Panc1 (cell line): Measurements from ENCODE around the gene ZNF35. TPM values are rescaled to one million over a fixed set of nuclear protein-coding genes. Genes with fewer than 3 reads are reported as not detected.
A peak's percentile ranks its signal among the peaks of the same experiment; 100 is the strongest.

ENCODE experiments used
- ATAC-seq: fragments of 200-7000 bp; cut with Tn5 transposase; 2 replicates; pipeline ENCODE4 v1.9.1; 2020; ENCODE audit warnings: mild to moderate bottlenecking, moderate library complexity
- BruUV-seq: library from RNA; stranded (reverse); fragments of 400-500 nt; replicated peaks from 2 replicates; lab custom pipeline; 2021; lab: Mats Ljungman, UMichigan
- CTCF ChIA-PET: fragments of 300-600 bp; sonication (Branson Sonifier 250); formaldehyde crosslinking; loops from one replicate; lab custom pipeline; 2022; ENCODE audit warnings: antibody characterized with exemption; lab: Charles Lee
- POLR2A ChIA-PET: fragments of 300-600 bp; sonication (Branson Sonifier 250); formaldehyde crosslinking; loops from one replicate; lab custom pipeline; 2022; ENCODE audit warnings: antibody characterized with exemption; lab: Charles Lee
- DNase-seq: peaks from one replicate; pipeline ENCODE4 v3.0.0-alpha.2; 2010; ENCODE audit warnings: low read depth, low spot score
- H3K27ac ChIP-seq: 2 replicates; pipeline ENCODE4 v1.5.1; 2011; ENCODE audit warnings: mild to moderate bottlenecking, low read length, inconsistent platforms
- H3K27me3 ChIP-seq: fragments of 200-500 bp; sonication (Bioruptor generic); 2 replicates; pipeline ENCODE4 v1.6.0; 2014; ENCODE audit warnings: low read length, inconsistent platforms; ENCODE audit not compliant: control insufficient read depth, insufficient read depth
- H3K36me3 ChIP-seq: fragments of 200-500 bp; sonication (Bioruptor generic); 2 replicates; pipeline ENCODE4 v1.5.1; 2014; ENCODE audit warnings: inconsistent platforms, mild to moderate bottlenecking, low read length, moderate library complexity; ENCODE audit not compliant: control insufficient read depth, insufficient read depth
- H3K4me1 ChIP-seq: 2 replicates; pipeline ENCODE4 v1.5.1; 2011; ENCODE audit warnings: inconsistent platforms, mild to moderate bottlenecking, low read length, moderate library complexity; ENCODE audit not compliant: control insufficient read depth, insufficient read depth
- H3K4me3 ChIP-seq, 2 experiments: 2 replicates each; pipeline ENCODE4 v1.5.1; 2011 to 2012; ENCODE audit warnings: low read depth in 2 of 2, low read length in 2 of 2, mild to moderate bottlenecking in 2 of 2, inconsistent platforms in 1 of 2, moderate library complexity in 1 of 2
- H3K9me3 ChIP-seq: fragments of 200-500 bp; sonication (Bioruptor generic); 2 replicates; pipeline ENCODE4 v1.5.1; 2014; ENCODE audit warnings: low read depth, mild to moderate bottlenecking, inconsistent platforms, low read length, moderate library complexity; ENCODE audit not compliant: control insufficient read depth, insufficient read depth
- CTCF ChIP-seq: fragments of 450-650 bp; IDR thresholded peaks from 2 replicates; pipeline ENCODE4 v1.5.1; 2017; ENCODE audit warnings: mild to moderate bottlenecking
- POLR2AphosphoS5 ChIP-seq: IDR thresholded peaks from 2 replicates; pipeline ENCODE4 v1.6.1; 2012; ENCODE audit warnings: mild to moderate bottlenecking, low read depth, low read length, moderate library complexity
- SIN3A ChIP-seq: IDR thresholded peaks from 2 replicates; pipeline ENCODE4 v1.6.1; 2012; ENCODE audit warnings: low read depth, mild to moderate bottlenecking, low read length, moderate library complexity, borderline replicate concordance; ENCODE audit not compliant: insufficient read depth
- TCF7L2 ChIP-seq: IDR thresholded peaks from 2 replicates; pipeline ENCODE4 v1.6.1; 2011; ENCODE audit warnings: mild to moderate bottlenecking, low read depth, low read length, inconsistent platforms
- in situ Hi-C: cut with HindIII; loops from 2 replicates; pipeline ENCODE4 v1.10.0; 2016; ENCODE audit warnings: low sequenced_read_pairs, low pct_unique_long_range_greater_than_20kb
- intact Hi-C: fragments of 100-400 bp; cut with micrococcal nuclease; formaldehyde crosslinking; loops from one replicate; pipeline ENCODE4 v1.10.0; 2022; ENCODE audit not compliant: unreplicated experiment
- total RNA-seq: library from RNA; stranded (reverse); gene quantifications from one replicate; pipeline ENCODE4 v1.2.1, GENCODE V29; 2021; ENCODE audit not compliant: unreplicated experiment
- TF ChIP-seq, protein P1 (sequence below), 2 experiments: IDR thresholded peaks; 2 replicates each; pipeline ENCODE4 v1.6.1; 2011 to 2012; ENCODE audit warnings: low read depth in 2 of 2, control low read depth in 1 of 2, low read length in 1 of 2, mild to moderate bottlenecking in 1 of 2, moderate library complexity in 1 of 2; ENCODE audit not compliant: insufficient read depth in 1 of 2

The ZNF35 gene
- total RNA-seq, 1 experiment from 2014 or later: 9.3 TPM

DNA sequence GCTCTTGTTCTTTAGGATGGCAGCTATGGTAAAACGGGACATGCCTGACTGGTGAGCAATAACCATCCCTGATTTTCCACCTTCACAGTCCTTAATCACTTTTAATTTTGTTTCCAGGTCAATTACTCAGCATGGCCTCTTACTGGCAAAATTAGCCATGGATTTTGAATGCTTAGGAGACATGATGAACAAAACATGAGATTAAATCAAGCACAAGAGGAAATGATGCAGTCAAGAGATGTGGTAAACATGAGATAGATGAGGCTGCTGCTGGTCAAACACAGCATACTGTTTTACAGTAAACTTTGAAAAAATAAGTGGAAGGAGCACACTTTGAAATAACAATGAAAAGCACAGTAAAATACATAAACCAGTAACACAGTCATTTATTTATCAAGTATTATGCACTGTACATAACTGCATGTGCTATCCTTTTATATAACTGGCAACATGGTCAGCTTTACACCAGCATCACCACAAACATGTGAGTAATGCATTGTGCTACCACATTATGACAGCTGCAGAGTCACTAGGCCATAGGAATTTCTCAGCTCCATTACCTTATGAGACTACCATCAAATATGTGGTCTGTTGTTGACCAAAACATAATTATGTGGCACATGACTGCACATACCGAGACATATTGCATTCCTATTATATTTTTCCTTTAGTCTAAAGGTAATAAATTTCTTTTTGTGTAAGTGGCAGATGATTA, 33.8 kb downstream of the ZNF35 start:
- ATAC-seq: no peak
- no peak for DNase-seq
- in situ Hi-C loops: no loop called here

DNA sequence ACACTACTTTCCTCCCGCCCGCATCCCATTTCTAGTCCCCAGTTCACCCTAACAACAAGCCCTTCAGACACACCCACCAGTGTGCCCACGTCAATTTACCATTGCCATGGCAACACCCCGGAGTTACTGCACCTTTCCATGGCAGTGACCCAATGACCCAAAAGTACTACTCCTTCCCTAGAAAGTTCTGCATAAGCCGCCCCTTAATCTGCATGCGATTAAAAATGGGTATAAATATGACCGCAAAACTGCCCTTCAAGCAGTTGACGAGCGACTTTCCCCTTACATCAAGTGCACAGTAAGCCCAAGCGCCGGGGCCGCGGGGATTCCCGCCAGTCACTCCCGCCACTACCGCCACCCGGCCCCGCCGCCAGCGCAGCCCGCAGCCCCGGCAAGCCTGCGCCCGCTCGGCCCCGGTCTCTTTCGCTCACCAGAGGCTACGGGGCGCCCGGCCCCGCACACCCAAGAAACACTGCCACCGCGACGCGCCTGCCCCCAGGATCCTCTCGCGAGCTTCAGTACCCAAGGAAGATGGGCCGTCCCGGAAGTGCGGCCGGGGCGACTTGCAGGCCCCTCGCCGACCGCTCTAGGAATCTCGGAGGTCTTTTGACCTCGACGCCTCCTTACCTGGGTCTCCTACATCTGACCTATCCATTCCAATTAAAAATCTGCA, 36.7 kb downstream of the ZNF35 start:
- BruUV-seq: no TSS peak
- ATAC-seq (no peak), DNase-seq (no peak)

More for the DNA sequence above, 33.8 kb downstream of the ZNF35 start:
- no peaks in the 10 kb centered on the region for H3K36me3 ChIP-seq
- no peak overlapping the region for H3K4me3 ChIP-seq
- no peaks in the 10 kb centered on the region for H3K4me1 ChIP-seq
- POLR2A ChIA-PET: no interaction called here
- peaks cover 4% of the 10 kb centered on the region; the same call in 1 of the 2 replicates for H3K9me3 ChIP-seq
- TF ChIP-seq CTCF (no peak), POLR2AphosphoS5 (no peak), SIN3A (no peak), TCF7L2 (no peak)
- TF ChIP-seq, protein P1, sequence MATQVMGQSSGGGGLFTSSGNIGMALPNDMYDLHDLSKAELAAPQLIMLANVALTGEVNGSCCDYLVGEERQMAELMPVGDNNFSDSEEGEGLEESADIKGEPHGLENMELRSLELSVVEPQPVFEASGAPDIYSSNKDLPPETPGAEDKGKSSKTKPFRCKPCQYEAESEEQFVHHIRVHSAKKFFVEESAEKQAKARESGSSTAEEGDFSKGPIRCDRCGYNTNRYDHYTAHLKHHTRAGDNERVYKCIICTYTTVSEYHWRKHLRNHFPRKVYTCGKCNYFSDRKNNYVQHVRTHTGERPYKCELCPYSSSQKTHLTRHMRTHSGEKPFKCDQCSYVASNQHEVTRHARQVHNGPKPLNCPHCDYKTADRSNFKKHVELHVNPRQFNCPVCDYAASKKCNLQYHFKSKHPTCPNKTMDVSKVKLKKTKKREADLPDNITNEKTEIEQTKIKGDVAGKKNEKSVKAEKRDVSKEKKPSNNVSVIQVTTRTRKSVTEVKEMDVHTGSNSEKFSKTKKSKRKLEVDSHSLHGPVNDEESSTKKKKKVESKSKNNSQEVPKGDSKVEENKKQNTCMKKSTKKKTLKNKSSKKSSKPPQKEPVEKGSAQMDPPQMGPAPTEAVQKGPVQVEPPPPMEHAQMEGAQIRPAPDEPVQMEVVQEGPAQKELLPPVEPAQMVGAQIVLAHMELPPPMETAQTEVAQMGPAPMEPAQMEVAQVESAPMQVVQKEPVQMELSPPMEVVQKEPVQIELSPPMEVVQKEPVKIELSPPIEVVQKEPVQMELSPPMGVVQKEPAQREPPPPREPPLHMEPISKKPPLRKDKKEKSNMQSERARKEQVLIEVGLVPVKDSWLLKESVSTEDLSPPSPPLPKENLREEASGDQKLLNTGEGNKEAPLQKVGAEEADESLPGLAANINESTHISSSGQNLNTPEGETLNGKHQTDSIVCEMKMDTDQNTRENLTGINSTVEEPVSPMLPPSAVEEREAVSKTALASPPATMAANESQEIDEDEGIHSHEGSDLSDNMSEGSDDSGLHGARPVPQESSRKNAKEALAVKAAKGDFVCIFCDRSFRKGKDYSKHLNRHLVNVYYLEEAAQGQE (IDR thresholded peaks at IDR 0.05; ENCODE audit: insufficient read depth in 1 of 2, low read depth in 2 of 2, low read length in 1 of 2): no peak
- no TSS peak for BruUV-seq
- CTCF ChIA-PET: no interaction called here
- H3K27ac ChIP-seq: no peak overlapping the region
- intact Hi-C loops: no loop called here
- H3K27me3 ChIP-seq: no peaks in the 10 kb centered on the region

More for the DNA sequence above, 36.7 kb downstream of the ZNF35 start:
- in situ Hi-C loops: no loop called here
- Histone ChIP-seq H3K27ac (no peak overlapping the region), H3K4me3 (peak overlapping the region in 1 of 2 experiments; percentile 33; a peak in 1 of 4 replicates), H3K27me3 (no peaks in the 10 kb centered on the region), H3K4me1 (no peaks in the 10 kb centered on the region), H3K9me3 (peaks cover 4% of the 10 kb centered on the region; the same call in 1 of the 2 replicates), H3K36me3 (no peaks in the 10 kb centered on the region)
- CTCF ChIA-PET: no interaction called here
- TF ChIP-seq CTCF: no peak
- POLR2A ChIA-PET: no interaction called here
- intact Hi-C loops: no loop called here
